Activated CD4-positive, alpha-beta T cell treated with anti-CD3 and anti-CD28 coated beads, Interleukin-2, amount 50 U/mL, for 24 hours (primary cell): ENCODE data around the gene CTNNBIP1.
A peak's percentile ranks its signal among the peaks of the same experiment; 100 is the strongest.

ENCODE experiments used
- DNase-seq, 2 donors: peaks; one replicate each; pipeline ENCODE4 v3.0.0-alpha.2; 2020; ENCODE audit warnings: low read depth in 1 of 2, low spot score in 1 of 2

CTNNBIP1 gene

DNA sequence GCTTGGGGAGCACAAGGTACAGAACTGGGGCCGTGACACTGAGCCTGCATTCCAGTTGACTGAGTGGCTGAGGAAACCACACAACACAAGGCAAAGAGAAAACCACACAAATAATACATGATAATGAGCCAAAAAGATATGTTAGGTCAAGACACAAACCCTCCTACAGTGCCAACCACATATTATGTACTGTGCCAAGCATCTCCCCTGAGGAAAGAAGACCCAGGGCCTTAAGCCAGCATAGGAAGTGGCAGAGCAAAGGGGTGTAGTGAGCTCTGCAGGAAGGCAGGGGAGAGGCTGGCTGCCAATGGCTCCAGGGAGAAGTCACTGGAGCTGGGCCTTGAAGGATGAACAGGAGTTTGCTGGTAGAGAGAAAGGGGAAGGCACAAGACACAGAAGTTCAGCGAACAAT, 28.2 kb downstream of the CTNNBIP1 start:
- no peak for DNase-seq

GRCh38 chr1:9878404-9878803, 31.7 kb downstream of the CTNNBIP1 start:
- no peak for DNase-seq

DNA sequence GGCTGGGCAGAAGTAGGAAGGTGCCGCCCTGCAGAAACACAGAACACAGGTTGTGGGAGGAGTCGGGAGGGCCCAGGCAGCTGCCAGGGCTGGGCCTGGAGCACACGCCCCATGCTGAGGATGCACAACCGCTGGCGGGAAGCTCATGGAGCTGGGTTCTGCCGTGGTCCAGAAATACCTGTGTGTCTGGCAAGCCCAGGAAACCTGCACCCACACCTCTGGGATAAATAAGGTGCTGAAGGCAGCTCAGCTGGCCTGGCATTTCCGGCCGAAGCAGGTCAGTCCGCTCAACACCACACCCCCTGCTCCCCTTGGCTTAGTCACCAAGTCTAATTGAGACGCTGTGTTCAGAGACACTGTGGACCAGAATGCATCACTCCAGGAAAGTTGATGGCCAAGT, 32.1 kb downstream of the CTNNBIP1 start:
- DNase-seq = no peak

DNA sequence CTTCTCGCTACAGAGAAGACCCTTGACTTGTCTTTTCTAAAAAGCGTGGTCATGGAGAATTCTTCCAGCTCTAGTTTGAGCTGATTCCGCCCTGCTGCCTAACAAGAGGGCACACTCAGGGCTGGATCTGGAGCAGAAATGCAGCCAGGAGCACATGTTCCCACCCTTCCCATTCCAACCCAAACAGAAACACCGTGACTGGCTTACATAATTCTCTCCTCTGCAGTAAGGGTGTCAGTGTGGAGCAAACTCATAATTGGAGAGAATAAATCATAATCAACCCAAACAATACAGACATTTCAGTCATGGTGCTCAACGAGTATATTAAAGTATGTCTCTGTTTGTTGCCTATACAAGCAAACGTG, 34.5 kb downstream of the CTNNBIP1 start:
- DNase-seq = no peak

DNA sequence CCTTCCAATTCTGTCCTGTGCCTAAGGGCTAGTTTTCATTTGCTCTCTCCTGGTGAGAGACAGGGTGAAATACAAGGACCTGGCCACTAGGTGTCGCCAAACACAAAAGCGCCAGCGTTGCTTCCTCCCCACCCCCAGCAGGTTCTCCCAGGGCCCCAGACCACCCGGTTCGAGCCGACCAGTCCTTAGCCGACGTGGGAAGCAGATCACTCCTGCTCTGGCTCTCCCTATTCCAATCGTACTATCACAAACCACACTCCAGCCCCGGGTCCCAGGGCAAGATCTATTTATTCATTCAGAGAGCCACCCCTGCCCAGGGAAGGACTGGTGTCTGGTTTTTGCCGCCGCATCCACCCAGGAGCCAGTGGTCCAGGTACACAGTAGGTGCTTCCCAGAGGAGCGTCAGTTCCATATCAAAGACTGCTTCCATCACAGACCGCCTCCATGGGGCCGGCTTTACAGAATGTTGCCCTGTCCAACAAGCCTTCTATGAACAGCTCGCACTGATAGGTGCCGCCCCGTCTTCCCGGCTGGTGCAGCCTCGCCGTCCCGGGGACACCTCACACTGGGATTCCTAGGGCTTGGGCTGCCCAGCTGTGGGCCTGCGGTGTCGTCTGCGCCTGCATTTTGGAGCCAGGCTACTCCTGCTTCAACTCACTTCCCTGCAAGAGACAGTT, 35.0 kb downstream of the CTNNBIP1 start:
- DNase-seq = peak; percentile 58 to 66

DNA sequence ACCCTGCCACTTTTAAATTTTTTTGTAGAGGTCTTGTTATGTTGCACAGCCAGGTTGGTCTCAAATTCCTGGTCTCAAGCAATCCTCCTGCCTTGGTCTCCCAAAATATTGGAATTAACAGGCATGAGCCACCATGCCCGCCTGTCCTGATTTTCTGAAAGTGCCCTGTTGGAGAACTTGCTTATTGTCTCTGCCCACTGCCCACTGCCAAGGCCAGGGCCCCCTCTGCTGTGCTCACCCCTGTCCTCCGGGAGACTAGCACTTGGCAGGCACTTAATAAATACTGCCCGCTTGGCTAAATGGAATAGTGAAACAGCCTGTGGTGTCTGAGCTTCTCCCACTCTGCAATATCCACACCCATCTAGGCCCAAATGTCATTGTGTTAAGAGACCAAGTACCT, 35.7 kb downstream of the CTNNBIP1 start:
- no peak for DNase-seq

DNA sequence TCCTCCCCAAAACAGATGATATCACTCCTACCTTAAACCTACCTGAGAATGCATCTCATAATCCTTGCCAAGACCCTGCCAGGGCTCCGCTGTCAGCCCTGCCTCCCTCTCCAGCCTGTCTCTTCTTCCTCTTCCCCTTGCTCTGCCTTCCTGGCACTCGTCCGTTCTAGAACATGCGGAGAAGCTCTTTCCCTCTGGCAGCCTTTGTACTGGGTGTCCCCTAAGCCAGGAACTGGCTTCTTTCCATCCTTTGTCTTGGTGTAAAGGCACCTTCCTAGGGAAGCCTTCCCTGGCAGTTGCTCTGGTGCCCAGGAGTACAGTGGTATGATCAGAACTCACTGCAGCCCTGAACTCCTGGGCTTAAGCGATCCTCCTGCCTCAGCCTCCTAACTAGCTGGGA, 36.1 kb downstream of the CTNNBIP1 start:
- no peak for DNase-seq

DNA sequence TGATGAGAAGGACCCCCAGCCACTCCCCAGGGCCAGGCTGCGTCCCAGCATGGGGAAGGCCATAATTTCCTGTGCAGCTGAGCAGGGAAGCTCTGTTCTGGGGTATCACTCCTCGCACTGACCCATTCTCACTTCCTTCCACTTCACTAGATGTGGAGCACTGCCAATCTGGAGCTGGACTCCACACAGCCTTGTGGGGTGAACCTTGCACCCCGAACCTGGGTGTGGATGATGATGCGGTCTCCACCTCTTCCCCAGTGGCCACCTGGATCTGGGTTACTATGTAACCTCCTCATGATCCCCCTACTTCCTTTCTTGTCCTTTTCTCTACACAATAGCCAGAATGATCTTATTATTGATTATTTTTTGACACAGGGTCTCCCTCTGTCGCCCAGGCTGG, 36.7 kb downstream of the CTNNBIP1 start:
- DNase-seq = no peak

GRCh38 chr1:9872430-9873165, 37.5 kb downstream of the CTNNBIP1 start:
- no peak for DNase-seq

- no peak for DNase-seq
Observed at GRCh38 chr1:9871707-9872425, 38.2 kb downstream of the CTNNBIP1 start.

DNA sequence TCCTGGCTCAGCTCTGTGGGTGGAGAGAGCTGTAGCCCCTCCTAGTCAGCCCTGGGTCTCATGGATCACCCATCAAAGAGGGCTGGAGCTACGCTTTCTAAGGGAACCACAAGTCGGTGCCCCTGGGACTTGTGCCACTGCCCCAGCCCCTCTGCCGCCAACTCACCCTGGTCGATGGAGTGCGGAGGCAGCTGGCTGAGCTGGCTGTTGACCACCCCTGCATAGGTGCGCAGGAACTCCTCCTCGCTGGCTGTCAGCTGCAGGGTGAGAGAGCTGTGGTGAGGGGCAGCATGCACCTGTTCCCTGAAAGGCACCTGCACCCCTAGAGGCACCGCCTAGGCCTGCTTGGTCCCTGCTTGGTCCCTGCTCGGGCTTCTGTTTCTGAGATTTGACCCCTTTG, 39.0 kb downstream of the CTNNBIP1 start:
- DNase-seq = no peak

- no peak for DNase-seq
Observed at GRCh38 chr1:9870572-9870971, 39.5 kb downstream of the CTNNBIP1 start.

- DNase-seq = no peak
Observed at GRCh38 chr1:9869831-9870251, 40.2 kb downstream of the CTNNBIP1 start.

DNA sequence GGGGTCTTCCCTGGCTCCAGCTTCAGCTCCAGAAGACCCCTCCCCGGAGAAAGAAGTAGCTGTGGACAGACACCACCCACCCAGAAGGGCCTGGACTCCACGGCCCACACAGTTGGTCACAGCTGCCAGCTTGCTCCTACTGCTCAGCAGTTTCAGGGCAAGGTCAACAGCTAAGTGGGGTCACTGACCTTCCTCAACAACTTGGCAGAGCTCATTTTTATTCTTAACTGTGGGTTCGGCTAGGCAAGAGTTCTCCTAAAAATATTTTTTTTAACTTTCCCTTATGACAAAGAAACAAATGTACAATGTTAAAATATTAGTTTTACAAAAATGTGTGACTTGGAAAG, 41.9 kb downstream of the CTNNBIP1 start:
- DNase-seq = no peak

DNA sequence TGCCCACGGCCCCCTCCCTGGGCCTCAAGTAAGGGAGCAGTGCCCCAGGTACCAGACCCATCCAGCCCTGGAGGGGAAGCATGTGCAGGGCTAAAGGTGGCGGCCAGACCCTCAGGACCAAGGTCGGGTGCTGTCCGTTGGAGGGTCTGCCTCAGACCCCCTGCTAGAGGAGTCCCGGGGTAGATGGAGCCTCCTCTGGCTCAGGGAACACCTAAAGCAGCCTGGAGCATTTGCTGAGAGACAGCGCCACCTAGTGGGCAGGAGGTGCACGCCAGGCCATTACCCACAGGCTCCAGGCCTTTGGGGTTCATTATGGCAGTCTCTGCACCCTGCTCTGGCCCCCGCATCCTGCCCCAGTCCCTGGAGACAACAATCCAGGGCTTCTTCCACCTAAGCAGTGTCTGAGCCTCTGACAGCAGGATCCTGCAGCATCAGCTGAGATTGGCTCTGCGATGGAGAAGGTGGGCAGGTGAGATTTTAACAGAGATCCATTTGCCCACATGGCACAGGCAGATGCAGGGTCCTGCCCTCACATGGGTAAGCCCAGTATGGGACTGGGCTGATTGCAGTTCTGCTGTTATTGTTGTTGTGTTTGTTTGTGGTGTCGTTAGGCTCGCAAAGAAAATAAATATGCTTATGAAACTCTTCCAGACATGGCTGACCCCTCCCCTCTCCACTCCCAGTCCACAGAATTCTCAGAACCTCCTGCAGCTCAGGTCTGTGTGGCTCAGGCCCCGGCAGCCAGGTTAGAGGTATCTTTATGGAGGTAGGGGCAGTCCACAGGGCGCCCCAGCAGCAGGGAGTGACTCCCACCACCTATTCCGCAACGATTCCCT, 42.4 kb downstream of the CTNNBIP1 start:
- DNase-seq = peak; percentile 83 to 87

GRCh38 chr1:9866836-9867235, 43.2 kb downstream of the CTNNBIP1 start:
- no peak for DNase-seq

- DNase-seq = no peak
Observed at GRCh38 chr1:9865724-9866123, 44.3 kb downstream of the CTNNBIP1 start.

DNA sequence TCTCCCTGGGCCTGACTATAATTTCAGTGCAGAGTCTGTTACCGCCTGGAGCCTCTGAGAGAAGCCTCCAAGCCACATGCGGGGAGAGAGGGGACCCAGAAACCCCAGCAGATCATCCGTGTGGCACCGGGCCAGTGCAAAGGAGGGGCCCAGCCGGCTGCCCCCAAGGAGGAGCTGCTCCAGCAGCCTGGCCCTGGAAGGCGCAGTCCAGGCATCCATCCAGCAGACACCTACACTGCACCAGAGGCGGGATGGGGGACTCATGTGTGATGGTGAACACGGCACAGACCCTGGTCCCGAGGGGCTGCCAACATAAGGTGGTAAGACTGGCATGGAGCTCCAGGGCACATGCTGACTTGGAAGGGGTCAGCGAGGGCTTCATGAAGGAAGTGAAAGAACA, 46.7 kb downstream of the CTNNBIP1 start:
- DNase-seq = no peak

- DNase-seq = no peak
Observed at GRCh38 chr1:9861360-9861759, 48.7 kb downstream of the CTNNBIP1 start.

GRCh38 chr1:9860887-9861286, 49.2 kb downstream of the CTNNBIP1 start:
- DNase-seq = no peak

- DNase-seq = no peak
Observed at GRCh38 chr1:9859281-9860014, 50.6 kb downstream of the CTNNBIP1 start.
